HG02798 (cell line): Measurements from ENCODE around the gene DNAJC1.
A peak's percentile ranks its signal among the peaks of the same experiment; 100 is the strongest.
"Not testable (repeated sequence)": the region's sequence is repeated elsewhere in the genome, so short reads cannot be mapped to it uniquely, and the experiment has no call there.

ENCODE experiments used
- ATAC-seq: cut with Tn5 transposase; IDR thresholded peaks from one replicate; pipeline ENCODE4 v1.9.1; 2021; ENCODE audit warnings: mild to moderate bottlenecking; ENCODE audit not compliant: unreplicated experiment, poor library complexity

Gene DNAJC1

GRCh38 chr10:22003177-22003963 is at the start of gene DNAJC1:
TSS of gene DNAJC1 (minus strand) at chr10:22003730. CDS start at chr10:22003434, 296 bp downstream.
- ATAC-seq = peak; percentile 97

DNA sequence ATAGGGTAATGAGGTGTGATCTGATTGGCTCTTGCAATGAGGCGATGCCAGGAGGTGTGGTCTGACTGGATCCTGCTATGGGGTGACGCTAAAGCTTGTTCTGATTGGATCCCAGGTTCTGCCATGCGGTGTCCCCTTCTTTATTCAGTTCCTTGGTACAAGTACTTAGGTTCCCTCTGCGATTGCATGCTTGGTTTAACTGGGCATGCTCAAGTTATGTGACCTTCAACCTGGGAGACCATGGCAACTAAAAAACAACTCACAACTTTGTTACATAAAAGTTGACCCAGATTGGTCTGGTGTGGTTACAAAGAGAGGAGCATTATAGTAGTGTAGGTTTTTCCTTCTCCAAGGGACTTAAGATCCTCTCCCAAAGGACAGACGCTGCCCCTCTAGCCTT is 49.5 kb upstream of the DNAJC1 start:
- ATAC-seq = no peak

DNA sequence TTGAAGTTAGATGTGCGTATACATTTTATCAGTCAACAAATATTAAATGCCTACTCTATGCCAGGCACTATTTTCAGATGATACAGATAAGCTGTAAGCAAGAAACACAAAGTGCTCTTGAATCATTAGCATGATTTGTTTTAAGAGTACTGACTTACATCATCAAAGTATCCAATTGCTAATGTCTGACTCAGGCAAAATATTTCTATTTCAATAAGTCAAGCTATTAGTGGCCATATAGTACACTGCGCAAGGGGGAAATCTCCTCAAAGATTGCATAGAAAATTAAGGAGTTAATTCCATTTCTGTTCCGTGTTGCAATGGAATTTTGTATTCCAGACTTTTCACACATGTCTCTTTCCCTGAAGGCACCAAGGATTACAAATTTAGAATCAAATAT is 46.1 kb upstream of the DNAJC1 start:
- no peak for ATAC-seq

- no peak for ATAC-seq
Observed at GRCh38 chr10:22047812-22048211, 44.3 kb upstream of the DNAJC1 start.

DNA sequence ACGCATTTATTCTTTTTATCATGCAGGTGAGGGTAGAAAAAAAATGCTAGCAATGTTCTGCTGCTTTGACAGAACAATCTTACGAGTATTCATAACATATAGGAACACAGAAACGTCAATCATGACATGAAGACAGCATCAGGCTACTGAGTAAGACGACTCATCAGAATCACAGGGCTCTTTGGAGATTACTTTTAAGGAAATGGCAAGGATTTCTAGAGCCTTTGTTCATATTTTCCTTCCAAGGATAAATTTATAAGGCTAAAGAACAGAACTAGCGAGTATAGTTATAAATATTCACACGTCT is 39.8 kb upstream of the DNAJC1 start:
- no peak for ATAC-seq

- no peak for ATAC-seq
Observed at GRCh38 chr10:22042557-22043326, 39.2 kb upstream of the DNAJC1 start.

DNA sequence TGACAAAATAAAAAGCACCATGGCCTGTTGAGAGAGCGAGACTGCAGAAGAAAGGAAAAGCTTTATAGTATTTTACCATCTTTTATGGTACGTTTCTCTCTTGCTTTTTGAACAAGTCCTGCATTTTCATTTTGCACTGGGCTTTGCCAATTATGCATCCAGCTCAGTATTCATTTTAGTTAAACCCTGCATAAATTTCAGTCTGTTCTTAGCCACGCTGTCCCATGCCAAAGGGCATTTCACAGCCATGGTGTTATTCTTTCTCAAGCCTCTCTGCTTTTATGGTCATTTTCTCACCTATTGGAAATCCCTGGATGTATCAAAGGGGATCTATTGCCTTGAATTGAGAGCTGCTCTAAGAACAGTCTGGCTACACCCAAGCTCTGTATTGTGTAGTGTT is 30.8 kb upstream of the DNAJC1 start:
- ATAC-seq = no peak

DNA sequence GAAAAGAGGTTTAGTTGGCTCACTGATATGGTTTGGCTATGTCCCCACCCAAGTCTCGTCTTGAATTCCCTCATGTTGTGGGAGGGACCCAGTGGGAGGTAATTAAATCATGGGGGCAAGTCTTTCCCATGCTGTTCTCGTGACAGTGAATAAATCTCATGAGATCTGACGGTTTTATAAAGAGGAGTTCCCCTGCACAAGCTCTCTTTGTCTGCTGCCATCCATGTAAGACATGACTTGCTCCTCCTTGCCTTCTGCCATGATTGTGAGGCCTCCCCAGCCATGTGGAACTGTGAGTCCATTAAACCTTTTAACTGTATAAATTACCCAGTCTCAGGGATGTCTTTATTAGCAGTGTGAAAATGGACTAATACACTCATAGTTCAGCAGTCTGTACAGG is 28.7 kb upstream of the DNAJC1 start:
- ATAC-seq = not testable (repeated sequence)

DNA sequence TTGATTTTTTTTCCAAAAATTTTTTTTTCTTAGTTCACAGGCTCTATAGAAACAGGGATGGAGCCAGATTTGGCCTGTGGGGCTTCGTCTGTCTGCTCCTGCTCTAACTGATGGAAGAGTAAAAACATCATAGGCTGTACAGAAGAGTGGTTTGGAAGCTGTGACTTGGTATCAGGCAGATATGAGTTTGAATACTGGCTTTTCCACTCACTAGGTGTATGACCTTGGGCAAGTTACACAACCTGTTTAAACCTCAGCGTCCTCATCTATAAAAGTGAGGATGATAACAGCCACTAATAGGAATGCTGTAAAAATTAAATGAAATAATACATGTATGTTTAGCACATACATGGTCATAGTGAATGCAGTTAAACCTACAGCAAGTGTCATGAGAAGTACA is 26.9 kb upstream of the DNAJC1 start:
- no peak for ATAC-seq

- ATAC-seq = no peak
Observed at GRCh38 chr10:22029445-22030236, 26.1 kb upstream of the DNAJC1 start.

DNA sequence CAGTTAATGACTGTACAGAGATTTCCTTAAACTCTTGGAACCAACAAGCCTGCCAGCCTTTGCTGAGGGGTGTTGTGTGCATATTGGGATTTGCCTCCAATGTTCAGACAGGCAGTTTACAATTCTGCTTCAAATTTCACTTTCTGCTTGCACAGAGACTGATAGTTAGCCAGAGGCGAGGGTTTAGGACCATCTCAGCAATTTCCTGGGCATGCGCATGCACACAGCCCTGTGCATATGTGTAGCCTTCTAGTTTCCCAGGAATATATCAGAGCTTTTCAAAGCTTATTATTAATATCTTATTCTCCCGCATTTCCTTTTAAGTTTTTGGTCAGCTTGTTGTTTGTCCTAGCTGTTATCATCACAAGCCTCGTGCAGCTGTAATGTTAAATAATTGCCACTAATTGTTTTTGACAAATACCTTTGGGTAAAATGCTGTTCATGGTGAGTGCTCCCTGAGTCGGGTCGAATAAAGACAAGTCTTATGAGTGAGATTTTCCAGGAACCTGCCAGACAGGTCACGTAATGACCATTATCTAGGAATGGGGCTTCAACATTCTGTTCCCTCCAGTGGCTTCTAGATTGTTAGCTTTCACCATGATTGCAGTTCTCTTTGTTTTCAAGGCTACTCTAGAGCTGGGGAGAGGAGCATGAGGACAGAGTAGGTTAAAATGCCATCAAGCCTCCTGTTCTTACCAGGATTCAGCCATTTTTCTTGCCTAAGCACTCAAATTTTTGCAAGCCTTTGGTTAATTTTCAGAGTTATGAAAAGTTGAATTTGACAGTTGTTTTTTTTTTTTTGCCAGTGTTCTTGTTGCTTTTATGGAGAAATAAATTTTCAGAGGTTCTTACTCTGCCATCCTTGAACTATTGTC is 24.1 kb upstream of the DNAJC1 start:
- no peak for ATAC-seq

GRCh38 chr10:22026287-22026686 is 22.8 kb upstream of the DNAJC1 start:
- ATAC-seq = no peak

DNA sequence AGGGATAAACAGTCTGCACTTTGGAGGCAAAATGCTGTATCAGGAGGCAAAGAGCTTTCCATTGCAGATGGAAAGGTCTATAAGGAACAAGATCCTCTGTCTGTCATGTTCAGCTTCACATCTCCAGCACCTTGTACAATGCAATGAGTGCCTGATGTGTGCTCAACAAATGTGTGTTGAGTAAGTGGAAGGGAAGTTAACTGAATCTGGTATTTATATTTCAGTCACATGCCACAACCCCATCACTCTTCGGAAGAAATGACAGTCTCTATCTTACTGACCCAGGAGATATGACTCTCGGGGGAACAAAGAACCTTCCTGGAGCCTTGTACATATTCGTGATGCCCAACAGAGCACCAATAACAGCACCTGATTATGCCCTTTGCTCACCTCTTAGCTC is 20.0 kb upstream of the DNAJC1 start:
- ATAC-seq = no peak

GRCh38 chr10:22022257-22023032 is 18.9 kb upstream of the DNAJC1 start:
- peak; percentile 79 for ATAC-seq

DNA sequence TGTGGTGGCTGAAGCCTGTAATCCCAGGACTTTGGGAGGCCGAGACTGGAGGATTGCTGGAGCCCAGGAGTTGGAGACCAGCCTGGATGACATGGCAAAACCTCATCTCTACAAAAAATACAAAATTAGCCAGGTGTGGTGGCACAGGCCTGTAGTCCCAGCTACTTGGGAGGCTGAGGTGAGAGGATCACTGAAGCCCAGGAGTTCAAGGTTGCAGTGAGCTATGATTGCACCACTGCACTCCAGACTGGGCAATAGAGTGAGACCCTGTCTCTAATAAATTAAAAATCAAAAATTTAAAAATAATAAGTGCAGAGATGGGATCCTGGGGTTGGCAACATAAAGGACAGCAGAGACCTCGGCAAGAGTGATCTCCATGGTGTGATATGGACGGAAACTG is 17.6 kb upstream of the DNAJC1 start:
- ATAC-seq = not testable (repeated sequence)

- ATAC-seq = no peak
Observed at GRCh38 chr10:22017283-22018020, 13.9 kb upstream of the DNAJC1 start.

DNA sequence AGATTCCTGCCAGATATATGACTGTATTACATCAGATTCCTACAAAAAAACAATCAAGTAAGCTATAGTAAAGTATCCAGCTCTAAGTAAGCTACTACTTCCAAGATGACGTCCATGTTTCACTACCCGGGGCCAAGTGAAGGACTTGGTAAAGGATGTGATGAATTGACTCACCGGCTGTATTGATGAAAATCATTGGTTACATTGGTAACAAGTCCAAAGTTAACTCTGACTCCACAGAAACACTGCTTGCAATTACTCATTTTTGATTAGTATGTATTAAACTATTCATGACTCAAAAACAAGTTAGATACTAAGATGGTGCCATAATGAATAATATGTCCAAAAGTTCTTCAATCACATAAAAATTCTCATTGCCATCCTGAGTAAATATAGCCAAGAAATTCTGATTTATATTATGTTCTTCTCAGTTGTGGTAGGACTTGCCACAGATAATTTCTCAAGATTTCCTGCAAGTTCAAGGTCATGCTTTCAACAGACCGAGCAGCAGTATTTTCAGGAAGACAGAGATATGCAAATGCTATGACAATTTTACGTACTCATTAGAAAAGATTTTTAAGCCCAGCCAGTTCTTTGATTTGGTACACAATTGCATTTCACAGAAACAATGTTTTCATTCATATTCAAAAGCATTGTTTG is 12.6 kb upstream of the DNAJC1 start:
- ATAC-seq = no peak

DNA sequence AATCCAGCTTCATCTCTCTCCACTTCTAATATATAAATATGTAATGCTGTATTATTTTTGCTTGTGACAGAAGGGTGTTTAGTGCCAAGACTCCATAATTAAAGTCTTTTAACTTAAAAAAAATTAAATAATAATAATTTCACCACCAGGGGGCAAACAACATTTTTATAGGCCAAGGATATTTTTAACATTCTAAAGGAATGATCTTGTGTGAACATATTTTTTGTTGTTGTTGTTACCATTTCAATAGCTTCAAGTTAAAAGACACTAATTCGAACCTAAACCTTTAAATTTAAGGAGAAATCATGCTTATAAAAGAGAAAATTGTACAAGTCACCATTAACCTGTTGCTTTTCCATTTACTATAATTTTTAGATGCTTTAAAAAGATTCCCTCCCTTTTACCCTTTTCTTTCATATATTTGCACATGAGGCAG is 7.5 kb upstream of the DNAJC1 start:
- no peak for ATAC-seq
